GM18519 (cell line): ENCODE results near the gene ABCA7.

Experiments
- ATAC-seq: cut with Tn5 transposase; IDR thresholded peaks from one replicate; pipeline ENCODE4 v1.9.1; 2021; ENCODE audit warnings: mild to moderate bottlenecking, moderate library complexity; ENCODE audit not compliant: unreplicated experiment, low FRiP score

Gene ABCA7

GRCh38 chr19:1032264-1032867 is 7.5 kb upstream of the ABCA7 start:
- ATAC-seq, result no peak

GRCh38 chr19:1035998-1036621 is 3.8 kb upstream of the ABCA7 start:
- no peak for ATAC-seq

- no peak for ATAC-seq
Measured at GRCh38 chr19:1037621-1038064, 2.3 kb upstream of the ABCA7 start.

GRCh38 chr19:1038978-1039645 is 795 bp upstream of the ABCA7 start:
- ATAC-seq, result no peak

- ATAC-seq, result no peak
Measured at GRCh38 chr19:1040476-1041271, 767 bp downstream of the ABCA7 start.

- no peak for ATAC-seq
Measured at GRCh38 chr19:1041272-1041834, 1.4 kb downstream of the ABCA7 start.

GRCh38 chr19:1041835-1042685 is 2.2 kb downstream of the ABCA7 start:
- ATAC-seq, result no peak

- ATAC-seq, result no peak
Measured at GRCh38 chr19:1042689-1043511, 3.0 kb downstream of the ABCA7 start.

- ATAC-seq, result no peak
Measured at GRCh38 chr19:1045247-1045603, 5.3 kb downstream of the ABCA7 start.

GRCh38 chr19:1046117-1046626 is 6.3 kb downstream of the ABCA7 start:
- no peak for ATAC-seq

GRCh38 chr19:1046836-1047695 is 7.2 kb downstream of the ABCA7 start:
- ATAC-seq, result no peak

- no peak for ATAC-seq
Measured at GRCh38 chr19:1047696-1048147, 7.8 kb downstream of the ABCA7 start.

GRCh38 chr19:1049106-1049505 is 9.2 kb downstream of the ABCA7 start:
- no peak for ATAC-seq

- no peak for ATAC-seq
Measured at GRCh38 chr19:1049800-1050199, 9.9 kb downstream of the ABCA7 start.

GRCh38 chr19:1050989-1051788 is 11.3 kb downstream of the ABCA7 start:
- ATAC-seq, result no peak

GRCh38 chr19:1051791-1052190 is 11.9 kb downstream of the ABCA7 start:
- ATAC-seq, result no peak

GRCh38 chr19:1052349-1052975 is 12.6 kb downstream of the ABCA7 start:
- no peak for ATAC-seq
